Measurements from ENCODE around the gene RIOX2. TPM values are rescaled to one million over a fixed set of nuclear protein-coding genes. Genes with fewer than 3 reads are reported as not detected.
"Not testable (repeated sequence)": the region's sequence is repeated elsewhere in the genome, so short reads cannot be mapped to it uniquely, and the experiment has no call there.

The RIOX2 gene
- total and polyA plus RNA-seq, 2 experiments from 2014 or later = 8.6 to 11.2 TPM

DNA sequence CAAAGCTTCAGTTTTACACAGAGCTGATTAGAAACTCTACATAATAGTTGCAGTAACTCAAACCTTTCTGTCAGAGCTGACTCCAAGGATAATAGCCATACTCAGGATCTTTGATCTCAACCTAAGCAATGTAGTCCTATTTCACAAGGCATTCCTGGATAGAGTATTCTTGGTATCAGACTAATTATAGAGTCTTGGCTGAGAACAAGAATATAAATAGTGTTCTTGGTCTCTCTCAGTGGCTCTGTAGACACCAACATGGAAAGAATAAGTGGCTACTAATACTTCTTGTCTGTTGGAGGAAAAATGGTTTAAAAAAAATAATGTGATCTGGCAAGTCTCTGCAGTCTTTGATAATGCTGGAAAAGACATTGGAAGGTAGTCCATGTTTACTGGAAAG, 55.7 kb downstream of the RIOX2 start:
- TF ChIP-seq, protein P1, sequence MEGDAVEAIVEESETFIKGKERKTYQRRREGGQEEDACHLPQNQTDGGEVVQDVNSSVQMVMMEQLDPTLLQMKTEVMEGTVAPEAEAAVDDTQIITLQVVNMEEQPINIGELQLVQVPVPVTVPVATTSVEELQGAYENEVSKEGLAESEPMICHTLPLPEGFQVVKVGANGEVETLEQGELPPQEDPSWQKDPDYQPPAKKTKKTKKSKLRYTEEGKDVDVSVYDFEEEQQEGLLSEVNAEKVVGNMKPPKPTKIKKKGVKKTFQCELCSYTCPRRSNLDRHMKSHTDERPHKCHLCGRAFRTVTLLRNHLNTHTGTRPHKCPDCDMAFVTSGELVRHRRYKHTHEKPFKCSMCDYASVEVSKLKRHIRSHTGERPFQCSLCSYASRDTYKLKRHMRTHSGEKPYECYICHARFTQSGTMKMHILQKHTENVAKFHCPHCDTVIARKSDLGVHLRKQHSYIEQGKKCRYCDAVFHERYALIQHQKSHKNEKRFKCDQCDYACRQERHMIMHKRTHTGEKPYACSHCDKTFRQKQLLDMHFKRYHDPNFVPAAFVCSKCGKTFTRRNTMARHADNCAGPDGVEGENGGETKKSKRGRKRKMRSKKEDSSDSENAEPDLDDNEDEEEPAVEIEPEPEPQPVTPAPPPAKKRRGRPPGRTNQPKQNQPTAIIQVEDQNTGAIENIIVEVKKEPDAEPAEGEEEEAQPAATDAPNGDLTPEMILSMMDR (IDR thresholded peaks at IDR 0.05; ENCODE audit: low read depth, low read length) = no peak
- Histone ChIP-seq H3K4me1 (ENCODE audit: low read depth) (peaks cover 2% of the 10 kb centered on the region), H3K4me3 (no peak overlapping the region), H3K27ac (no peak overlapping the region), H3K36me3 (no peaks in the 10 kb centered on the region), H3K9me3 (ENCODE audit: low read depth) (no peaks in the 10 kb centered on the region), H3K27me3 (no peaks in the 10 kb centered on the region)
- no peak for DNase-seq (ENCODE audit: low read depth in 1 of 2, low spot score in 1 of 2)

DNA sequence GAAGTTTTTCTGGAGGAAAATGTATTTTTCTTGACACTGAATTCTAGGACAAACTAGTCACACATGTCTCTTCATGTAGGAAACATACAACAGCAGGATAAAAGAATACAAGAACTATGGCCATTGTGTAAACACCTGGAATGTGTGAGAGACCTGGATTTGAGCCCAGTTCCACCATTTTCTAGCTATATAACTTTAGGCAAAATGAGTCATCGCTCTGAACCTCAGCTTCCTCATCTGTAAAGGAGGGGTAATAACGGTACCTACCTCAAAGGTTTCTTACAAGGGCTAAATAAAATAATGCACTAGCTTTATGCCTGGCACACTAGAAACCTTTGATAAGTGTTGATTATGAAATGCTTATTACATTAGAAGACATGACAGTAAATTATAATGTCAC, 57.8 kb downstream of the RIOX2 start:
- Histone ChIP-seq H3K36me3 (no peaks in the 10 kb centered on the region), H3K4me1 (ENCODE audit: low read depth) (peaks cover 13% of the 10 kb centered on the region), H3K9me3 (ENCODE audit: low read depth) (no peaks in the 10 kb centered on the region), H3K4me3 (no peak overlapping the region), H3K27me3 (no peaks in the 10 kb centered on the region), H3K27ac (no peak overlapping the region)
- TF ChIP-seq, protein P1 (IDR thresholded peaks at IDR 0.05; ENCODE audit: low read depth, low read length) = no peak
- peak in 1 of 2 donors; percentile 24 for DNase-seq (ENCODE audit: low read depth in 1 of 2, low spot score in 1 of 2)

DNA sequence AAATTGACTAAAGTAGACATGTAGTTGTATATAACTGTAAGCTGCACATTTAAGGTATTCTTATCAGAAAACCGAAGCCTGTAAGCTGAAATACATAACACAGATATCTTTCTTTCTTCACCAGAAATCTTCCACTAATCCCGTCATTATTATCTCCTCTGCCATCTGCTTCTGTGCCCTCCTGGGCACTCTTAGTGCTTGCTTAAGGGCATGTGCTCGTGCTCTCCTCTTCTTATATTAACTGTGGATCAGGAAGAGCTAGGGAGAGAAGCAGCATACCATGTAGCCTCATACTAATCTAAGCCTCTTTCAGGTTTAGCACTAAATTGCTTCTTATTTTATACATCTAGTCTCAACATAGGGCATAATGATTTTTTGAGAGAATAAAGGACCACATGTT, 60.8 kb downstream of the RIOX2 start:
- Histone ChIP-seq H3K36me3 (no peaks in the 10 kb centered on the region), H3K4me1 (ENCODE audit: low read depth) (peaks cover 13% of the 10 kb centered on the region), H3K27ac (peak overlapping the region; percentile 42), H3K27me3 (no peaks in the 10 kb centered on the region), H3K4me3 (no peak overlapping the region), H3K9me3 (ENCODE audit: low read depth) (no peaks in the 10 kb centered on the region)
- TF ChIP-seq, protein P1 (IDR thresholded peaks at IDR 0.05; ENCODE audit: low read depth, low read length) = no peak
- DNase-seq (ENCODE audit: low read depth in 1 of 2, low spot score in 1 of 2) = no peak

DNA sequence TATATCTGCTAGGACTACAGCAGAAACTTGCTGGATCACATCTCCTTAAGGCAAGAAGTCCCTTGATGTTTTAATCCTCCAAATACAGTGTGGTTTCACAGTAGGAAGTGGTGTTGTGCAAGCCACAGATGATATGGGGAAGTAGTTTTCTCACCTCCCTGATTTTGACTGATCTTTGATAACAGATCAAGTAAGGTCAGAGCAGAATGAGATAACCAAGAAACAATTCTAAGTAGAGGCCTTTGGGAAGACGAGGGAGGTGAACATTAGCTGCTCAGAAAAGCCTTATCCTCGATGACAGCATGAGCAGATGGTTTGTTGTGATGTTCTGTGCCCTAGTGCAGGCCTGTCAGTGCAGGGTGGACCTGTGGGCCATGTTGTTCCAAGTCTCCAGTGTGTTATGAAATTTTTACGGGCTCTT, 61.3 kb downstream of the RIOX2 start:
- no peak overlapping the region for H3K4me3 ChIP-seq
- no peaks in the 10 kb centered on the region for H3K27me3 ChIP-seq
- no peaks in the 10 kb centered on the region for H3K36me3 ChIP-seq
- peak in 1 of 2 donors; percentile 28 for DNase-seq (ENCODE audit: low read depth in 1 of 2, low spot score in 1 of 2)
- no peaks in the 10 kb centered on the region for H3K9me3 ChIP-seq (ENCODE audit: low read depth)
- TF ChIP-seq, protein P1 (IDR thresholded peaks at IDR 0.05; ENCODE audit: low read depth, low read length) = no peak
- peak overlapping the region; percentile 42 for H3K27ac ChIP-seq
- H3K4me1 ChIP-seq (ENCODE audit: low read depth) = peaks cover 13% of the 10 kb centered on the region

DNA sequence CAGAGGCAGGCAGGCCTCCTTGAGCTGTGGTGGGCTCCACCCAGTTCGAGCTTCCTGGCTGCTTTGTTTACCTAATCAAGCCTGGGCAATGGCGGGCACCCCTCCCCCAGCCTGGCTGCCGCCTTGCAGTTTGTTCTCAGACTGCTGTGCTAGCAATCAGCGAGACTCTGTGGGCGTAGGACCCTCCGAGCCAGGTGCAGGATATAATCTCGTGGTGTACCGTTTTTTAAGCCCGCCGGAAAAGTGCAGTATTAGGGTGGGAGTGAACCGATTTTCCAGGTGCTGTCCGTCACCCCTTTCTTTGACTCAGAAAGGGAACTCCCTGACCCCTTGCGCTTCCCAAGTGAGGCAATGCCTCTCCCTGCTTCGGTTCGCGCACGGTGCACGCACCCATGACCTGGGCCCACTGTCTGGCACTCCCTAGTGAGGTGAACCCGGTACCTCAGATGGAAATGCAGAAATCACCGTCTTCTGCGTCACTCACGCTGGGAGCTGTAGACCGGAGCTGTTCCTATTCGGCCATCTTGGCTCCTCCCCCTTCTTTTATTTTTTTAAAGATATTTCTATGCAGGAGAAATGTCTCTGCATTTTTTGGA, 61.9 kb downstream of the RIOX2 start:
- not testable (repeated sequence) for H3K4me3 ChIP-seq; DNase-seq (ENCODE audit: low read depth in 1 of 2, low spot score in 1 of 2); H3K9me3 ChIP-seq (ENCODE audit: low read depth); H3K36me3 ChIP-seq; H3K27me3 ChIP-seq
- H3K27ac ChIP-seq = peak overlapping the region; percentile 42
- H3K4me1 ChIP-seq (ENCODE audit: low read depth) = peaks cover 13% of the 10 kb centered on the region

DNA sequence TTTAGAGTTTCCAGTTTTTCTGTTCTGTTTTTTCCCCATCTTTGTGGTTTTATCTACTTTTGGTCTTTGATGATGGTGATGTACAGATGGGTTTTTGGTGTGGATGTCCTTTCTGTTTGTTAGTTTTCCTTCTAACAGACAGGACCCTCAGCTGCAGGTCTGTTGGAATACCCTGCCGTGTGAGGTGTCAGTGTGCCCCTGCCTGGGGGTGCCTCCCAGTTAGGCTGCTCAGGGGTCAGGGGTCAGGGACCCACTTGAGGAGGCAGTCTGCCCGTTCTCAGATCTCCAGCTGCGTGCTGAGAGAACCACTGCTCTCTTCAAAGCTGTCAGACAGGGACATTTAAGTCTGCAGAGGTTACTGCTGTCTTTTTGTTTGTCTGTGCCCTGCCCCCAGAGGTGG, 62.4 kb downstream of the RIOX2 start:
- not testable (repeated sequence) for H3K9me3 ChIP-seq (ENCODE audit: low read depth); H3K4me3 ChIP-seq; H3K27ac ChIP-seq; H3K36me3 ChIP-seq; DNase-seq (ENCODE audit: low read depth in 1 of 2, low spot score in 1 of 2); H3K27me3 ChIP-seq
- peaks cover 13% of the 10 kb centered on the region for H3K4me1 ChIP-seq (ENCODE audit: low read depth)

Measured in cardiac muscle cell (in vitro differentiated cells and primary cell).